Cardiac fibroblast (primary cell): ENCODE measurements around the gene CDH13.

Source experiments
- DNase-seq, 2 donors: peaks; one replicate each; pipeline versions ENCODE4 v3.0.0 to v3.0.0-alpha.2; 2010; ENCODE audit warnings: low read depth in 2 of 2
- H3K4me3 ChIP-seq, 2 donors: replicated peaks in 1 of 2; 1 replicate in 1 of 2; 2 replicates in 1 of 2; pipeline ENCODE4 v1.5.1; 2011; ENCODE audit warnings: low read depth in 2 of 2, low read length in 2 of 2, mild to moderate bottlenecking in 2 of 2, moderate library complexity in 1 of 2
- TF ChIP-seq, protein P1 (sequence below): IDR thresholded peaks from one replicate; pipeline ENCODE4 v1.5.1; 2011; ENCODE audit warnings: low read depth, mild to moderate bottlenecking, low read length, inconsistent platforms

Gene CDH13

DNA sequence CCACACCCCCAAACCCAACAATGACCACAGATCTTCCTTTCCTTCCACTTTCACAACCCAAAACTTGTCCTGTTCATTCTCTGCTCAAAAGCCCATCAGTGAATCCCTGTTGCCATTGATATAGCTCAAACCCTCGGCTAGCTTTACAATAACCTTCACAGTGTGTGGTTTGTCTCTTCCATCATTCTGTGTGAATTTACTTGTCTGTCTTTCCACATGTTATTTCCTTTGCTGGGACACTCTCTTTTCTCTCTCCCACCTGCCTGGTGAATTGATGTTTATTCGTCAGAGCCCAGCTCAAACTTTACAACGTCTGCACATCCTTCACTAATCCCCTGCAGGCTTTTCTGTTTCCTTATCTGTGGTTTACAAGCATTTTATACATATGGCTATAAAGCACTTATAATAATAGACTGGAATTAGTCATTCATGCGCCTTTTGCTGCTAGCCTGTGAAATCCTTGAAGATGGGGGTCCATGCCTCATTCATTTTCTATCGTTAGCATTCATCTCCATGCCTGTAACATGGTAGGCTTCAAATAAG is 114.4 kb downstream of the CDH13 start:
- DNase-seq: no peak
- TF ChIP-seq, protein P1, sequence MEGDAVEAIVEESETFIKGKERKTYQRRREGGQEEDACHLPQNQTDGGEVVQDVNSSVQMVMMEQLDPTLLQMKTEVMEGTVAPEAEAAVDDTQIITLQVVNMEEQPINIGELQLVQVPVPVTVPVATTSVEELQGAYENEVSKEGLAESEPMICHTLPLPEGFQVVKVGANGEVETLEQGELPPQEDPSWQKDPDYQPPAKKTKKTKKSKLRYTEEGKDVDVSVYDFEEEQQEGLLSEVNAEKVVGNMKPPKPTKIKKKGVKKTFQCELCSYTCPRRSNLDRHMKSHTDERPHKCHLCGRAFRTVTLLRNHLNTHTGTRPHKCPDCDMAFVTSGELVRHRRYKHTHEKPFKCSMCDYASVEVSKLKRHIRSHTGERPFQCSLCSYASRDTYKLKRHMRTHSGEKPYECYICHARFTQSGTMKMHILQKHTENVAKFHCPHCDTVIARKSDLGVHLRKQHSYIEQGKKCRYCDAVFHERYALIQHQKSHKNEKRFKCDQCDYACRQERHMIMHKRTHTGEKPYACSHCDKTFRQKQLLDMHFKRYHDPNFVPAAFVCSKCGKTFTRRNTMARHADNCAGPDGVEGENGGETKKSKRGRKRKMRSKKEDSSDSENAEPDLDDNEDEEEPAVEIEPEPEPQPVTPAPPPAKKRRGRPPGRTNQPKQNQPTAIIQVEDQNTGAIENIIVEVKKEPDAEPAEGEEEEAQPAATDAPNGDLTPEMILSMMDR: no peak
- no peak overlapping the region for H3K4me3 ChIP-seq

GRCh38 chr16:82744958-82745357 is 118.2 kb downstream of the CDH13 start:
- H3K4me3 ChIP-seq: no peak overlapping the region
- no peak for DNase-seq
- TF ChIP-seq, protein P1: no peak

DNA sequence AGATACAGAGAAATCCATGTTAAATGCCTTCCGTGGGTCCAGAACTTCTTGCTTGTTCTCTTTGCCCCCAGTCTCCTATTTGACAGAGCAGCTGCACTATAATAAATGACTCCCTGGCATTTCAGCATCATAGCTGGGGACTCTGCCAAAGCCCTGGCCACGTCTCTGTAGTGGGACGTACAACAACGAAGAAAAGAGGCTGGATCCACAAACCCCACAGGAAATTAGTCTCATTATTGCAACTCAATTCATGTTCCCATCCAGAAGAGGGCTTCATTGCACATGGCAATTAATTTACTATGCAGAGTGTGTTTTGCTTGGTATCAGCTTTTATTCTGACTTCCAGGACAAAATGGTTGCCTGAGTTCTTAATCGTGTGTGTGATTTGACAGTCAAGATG is 121.3 kb downstream of the CDH13 start:
- DNase-seq: peak; percentile 80 to 94
- TF ChIP-seq, protein P1: peak; percentile 40
- H3K4me3 ChIP-seq: no peak overlapping the region

GRCh38 chr16:82750068-82750467 is 123.3 kb downstream of the CDH13 start:
- no peak overlapping the region for H3K4me3 ChIP-seq
- no peak for DNase-seq
- TF ChIP-seq, protein P1: no peak

- H3K4me3 ChIP-seq: no peak overlapping the region
- no peak for DNase-seq
- TF ChIP-seq, protein P1: no peak
Measured at GRCh38 chr16:82751020-82751419, 124.3 kb downstream of the CDH13 start.

- TF ChIP-seq, protein P1: no peak
- no peak overlapping the region for H3K4me3 ChIP-seq
Measured at GRCh38 chr16:82752172-82752571, 125.4 kb downstream of the CDH13 start.

DNA sequence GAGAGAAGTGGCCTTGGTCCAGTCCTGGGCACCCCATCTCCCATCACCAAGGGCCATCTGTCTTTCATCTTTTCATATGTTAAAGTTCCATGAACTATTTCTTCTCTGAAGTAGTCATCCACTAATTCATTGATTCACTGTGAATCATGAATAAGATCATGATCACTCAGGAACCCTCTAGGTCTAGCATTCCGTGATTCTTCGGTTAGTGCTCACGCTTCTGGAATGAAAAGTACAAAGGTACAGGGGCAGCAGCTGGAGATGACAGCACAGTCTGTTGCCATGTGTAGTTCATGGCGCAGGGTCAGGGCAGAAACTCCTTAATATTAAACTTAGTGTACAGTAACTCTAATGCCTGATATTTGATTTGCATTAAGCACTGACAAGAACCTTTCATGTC is 127.1 kb downstream of the CDH13 start:
- TF ChIP-seq, protein P1: no peak

More at GRCh38 chr16:82752172-82752571, 125.4 kb downstream of the CDH13 start:
- DNase-seq: no peak

More for the DNA sequence above, 127.1 kb downstream of the CDH13 start:
- DNase-seq: peak in 1 of 2 donors; percentile 66
- no peak overlapping the region for H3K4me3 ChIP-seq
